ENCODE measurements around the gene RHOBTB3. TPM values are rescaled to one million over a fixed set of nuclear protein-coding genes. Genes with fewer than 3 reads are reported as not detected.

Gene RHOBTB3
- total RNA-seq (100 to 1,000 TPM in 2 of 10 donors, 10 to 100 TPM in 8; 73.1 to 124 (median 94.4) TPM), polyA plus RNA-seq (10 to 100 TPM; 15.0 to 30.4 TPM)
- long read RNA-seq, donor 1, full-length matches to known transcripts = 25 of 84 reads
- long read RNA-seq, donor 1, partial matches to known transcripts = 39 of 84 reads
- long read RNA-seq, donor 1, other reads (novel, unspliced or antisense) = 20 of 84 reads
- long read RNA-seq, donor 2, full-length matches to known transcripts = 69 of 119 reads
- long read RNA-seq, donor 2, partial matches to known transcripts = 31 of 119 reads
- long read RNA-seq, donor 2, other reads (novel, unspliced or antisense) = 19 of 119 reads
- long read RNA-seq, donor 3, full-length matches to known transcripts = 3 of 54 reads
- long read RNA-seq, donor 3, partial matches to known transcripts = 7 of 54 reads
- long read RNA-seq, donor 3, other reads (novel, unspliced or antisense) = 44 of 54 reads

- WGBS, 2 donors = 0 to 1% methylated on average over 72 to 77 of the region's 78 CpGs
- no peaks in the 10 kb centered on the region for H3K9me3 ChIP-seq
- H3K4me1 ChIP-seq = peaks cover 0 to 75% (median 48%) of the 10 kb centered on the region in 9 donors
- H3K27ac ChIP-seq = peak within 1 kb of the TSS; percentile 79 to 98 (median 93)
- intact Hi-C loops (cut with DNase I) = loop anchor here in 9 of 10 donors (2.0 to 10.0 kb wide), 7 partner anchors 41 to 116 kb away; partner anchors contain the start of gene RFESD (in 3 of the 9)
- peak within 1 kb of the TSS; percentile 56 to 84 (median 78) for H3K4me3 ChIP-seq
- peak; percentile 90 to 91 for DNase-seq
- H3K27me3 ChIP-seq = peaks cover 0 to 9% (median 0%) of the 10 kb centered on the region in 7 donors
- ATAC-seq = peak; percentile 74 to 88 (median 78)
- H3K36me3 ChIP-seq = peaks cover 0 to 6% (median 0%) of the 10 kb centered on the region in 9 donors
- peak in 1 of 9 donors; percentile 25 for TF ChIP-seq CTCF (IDR thresholded peaks at IDR 0.05)
Measured at GRCh38 chr5:95730730-95731570, at the start of gene RHOBTB3. RHOBTB3 (plus strand) TSS chr5:95731336; CDS start chr5:95731683, 347 bp downstream.

- no peak for ATAC-seq
- Histone ChIP-seq H3K27ac (no peak within 1 kb of the TSS), H3K4me3 (no peak within 1 kb of the TSS), H3K4me1 (peaks cover 0 to 3% (median 0%) of the 10 kb centered on the region in 9 donors), H3K36me3 (no peaks in the 10 kb centered on the region), H3K9me3 (no peaks in the 10 kb centered on the region), H3K27me3 (no peaks in the 10 kb centered on the region)
- DNase-seq = no peak
- intact Hi-C loops (cut with DNase I) = no loop called here
- WGBS, 2 donors = 87 to 95% methylated on average over 1 of the region's 1 CpG
- TF ChIP-seq CTCF (IDR thresholded peaks at IDR 0.05) = no peak
Measured at GRCh38 chr5:95682891-95683290, 48.2 kb upstream of the RHOBTB3 start, which contains the start of gene SPATA9. SPATA9 (minus strand) TSS chr5:95682991; CDS start chr5:95682854, 137 bp downstream.

GRCh38 chr5:95684361-95684760, 46.8 kb upstream of the RHOBTB3 start:
- Histone ChIP-seq H3K27me3 (no peaks in the 10 kb centered on the region), H3K27ac (no peak overlapping the region), H3K4me3 (no peak overlapping the region), H3K36me3 (no peaks in the 10 kb centered on the region), H3K4me1 (peaks cover 0 to 3% (median 0%) of the 10 kb centered on the region in 9 donors), H3K9me3 (no peaks in the 10 kb centered on the region)
- no peak for ATAC-seq
- TF ChIP-seq CTCF (IDR thresholded peaks at IDR 0.05) = no peak
- DNase-seq = no peak
- 88 to 94% methylated on average over 2 of the region's 2 CpGs for WGBS, 2 donors
- intact Hi-C loops (cut with DNase I) = no loop called here

- DNase-seq (no peak), ATAC-seq (no peak)
- intact Hi-C loops (cut with DNase I) = no loop called here
- Histone ChIP-seq H3K9me3 (peaks cover 0 to 2% (median 0%) of the 10 kb centered on the region in 11 donors), H3K36me3 (no peaks in the 10 kb centered on the region), H3K4me3 (no peak overlapping the region), H3K27me3 (no peaks in the 10 kb centered on the region), H3K4me1 (peaks cover 0 to 3% (median 0%) of the 10 kb centered on the region in 9 donors), H3K27ac (no peak overlapping the region)
- TF ChIP-seq CTCF (IDR thresholded peaks at IDR 0.05) = no peak
- WGBS, 2 donors = 65 to 77% methylated on average over 2 of the region's 2 CpGs
Measured at GRCh38 chr5:95686651-95687050, 44.5 kb upstream of the RHOBTB3 start.
